Measurements from ENCODE around the gene DCTN3. TPM values are rescaled to one million over a fixed set of nuclear protein-coding genes. Genes with fewer than 3 reads are reported as not detected.

Gene DCTN3
- total RNA-seq, 1 donor from 2014 or later: 105 TPM

DNA sequence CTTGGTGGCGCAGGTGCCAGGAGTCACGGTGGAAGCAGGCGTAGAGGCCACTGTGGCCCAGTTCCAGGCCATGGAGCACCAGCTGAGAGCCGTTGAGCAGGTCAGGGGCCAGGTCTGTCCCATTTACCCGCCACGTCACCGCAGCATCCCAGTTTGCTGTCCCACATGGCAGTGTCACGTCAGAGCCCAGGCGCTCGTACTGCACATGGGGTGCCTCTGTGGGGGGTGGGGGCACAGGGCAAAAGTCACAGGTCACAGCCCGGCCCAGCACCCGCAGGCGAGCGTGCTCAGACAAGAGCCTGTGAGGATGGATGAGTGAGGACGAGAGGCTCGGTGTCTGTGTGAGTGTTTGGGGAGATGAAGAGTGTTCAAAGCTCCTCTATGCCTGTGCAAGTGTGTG lies 55.7 kb downstream of the DCTN3 start:
- H3K27me3 Mint-ChIP-seq (ENCODE audit: unreplicated experiment): peaks cover 38% of the 10 kb centered on the region

More for the DNA sequence above, 55.7 kb downstream of the DCTN3 start:
- H3K27ac Mint-ChIP-seq (ENCODE audit: unreplicated experiment): no peak overlapping the region
- no peak for DNase-seq (ENCODE audit: extremely low spot score, unreplicated experiment)
- TF ChIP-seq, protein P1, sequence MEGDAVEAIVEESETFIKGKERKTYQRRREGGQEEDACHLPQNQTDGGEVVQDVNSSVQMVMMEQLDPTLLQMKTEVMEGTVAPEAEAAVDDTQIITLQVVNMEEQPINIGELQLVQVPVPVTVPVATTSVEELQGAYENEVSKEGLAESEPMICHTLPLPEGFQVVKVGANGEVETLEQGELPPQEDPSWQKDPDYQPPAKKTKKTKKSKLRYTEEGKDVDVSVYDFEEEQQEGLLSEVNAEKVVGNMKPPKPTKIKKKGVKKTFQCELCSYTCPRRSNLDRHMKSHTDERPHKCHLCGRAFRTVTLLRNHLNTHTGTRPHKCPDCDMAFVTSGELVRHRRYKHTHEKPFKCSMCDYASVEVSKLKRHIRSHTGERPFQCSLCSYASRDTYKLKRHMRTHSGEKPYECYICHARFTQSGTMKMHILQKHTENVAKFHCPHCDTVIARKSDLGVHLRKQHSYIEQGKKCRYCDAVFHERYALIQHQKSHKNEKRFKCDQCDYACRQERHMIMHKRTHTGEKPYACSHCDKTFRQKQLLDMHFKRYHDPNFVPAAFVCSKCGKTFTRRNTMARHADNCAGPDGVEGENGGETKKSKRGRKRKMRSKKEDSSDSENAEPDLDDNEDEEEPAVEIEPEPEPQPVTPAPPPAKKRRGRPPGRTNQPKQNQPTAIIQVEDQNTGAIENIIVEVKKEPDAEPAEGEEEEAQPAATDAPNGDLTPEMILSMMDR (IDR thresholded peaks at IDR 0.05): no peak
- peaks cover 5% of the 10 kb centered on the region for H3K9me3 Mint-ChIP-seq (ENCODE audit: unreplicated experiment)
- no peak overlapping the region for H3K4me3 Mint-ChIP-seq (ENCODE audit: unreplicated experiment)
- peaks cover 9% of the 10 kb centered on the region for H3K4me1 Mint-ChIP-seq (ENCODE audit: unreplicated experiment)
- peaks cover 4% of the 10 kb centered on the region for H3K36me3 Mint-ChIP-seq (ENCODE audit: unreplicated experiment)

Other genes starting within 250 kb of the DCTN3 start
- 1.3 and 2.5 TPM in 2 replicates for gene MYORG, start 243.6 kb downstream of the DCTN3 start, total RNA-seq
- 24.8 and 25.9 TPM in 2 replicates for gene FAM219A, start 161.9 kb downstream of the DCTN3 start, total RNA-seq
- not detected in 2 replicates for gene DNAI1, start 161.7 kb downstream of the DCTN3 start, total RNA-seq
- gene ENHO, start 97.5 kb downstream of the DCTN3 start, total RNA-seq: 0.86 and 1.0 TPM in 2 replicates
- gene CNTFR, start 30.8 kb downstream of the DCTN3 start, total RNA-seq: 0.18 TPM in 1 of 2 replicates, not detected in the other
- 14.4 and 16.2 TPM in 2 replicates for gene RPP25L, start 8.4 kb downstream of the DCTN3 start, total RNA-seq
- gene ARID3C, start 8.6 kb upstream of the DCTN3 start, total RNA-seq: not detected in 2 replicates
- 71.9 and 76.7 TPM in 2 replicates for gene SIGMAR1, start 17.3 kb upstream of the DCTN3 start, total RNA-seq
- 57.2 and 58.4 TPM in 2 replicates for gene GALT, start 26.2 kb upstream of the DCTN3 start, total RNA-seq
- gene IL11RA, start 31.7 kb upstream of the DCTN3 start, total RNA-seq: 32.6 and 36.7 TPM in 2 replicates
- gene CCL27, start 42.2 kb upstream of the DCTN3 start, total RNA-seq: 0.78 and 1.1 TPM in 2 replicates
- gene CCL19, start 70.8 kb upstream of the DCTN3 start, total RNA-seq: not detected in 2 replicates
- not detected in 2 replicates for gene CCL21, start 89.6 kb upstream of the DCTN3 start, total RNA-seq